PC-9 (cell line): ENCODE measurements around the gene MFRP. TPM values are rescaled to one million over a fixed set of nuclear protein-coding genes. Genes with fewer than 3 reads are reported as not detected.

Experiments
- BruUV-seq: library from RNA; stranded (reverse); fragments of 400-500 nt; replicated peaks from 2 replicates; lab custom pipeline; 2021; lab: Mats Ljungman, UMichigan
- CTCF ChIA-PET: fragments of 300-600 bp; sonication (Branson Sonifier 250); formaldehyde crosslinking; loops from one replicate; lab custom pipeline; 2022; ENCODE audit warnings: antibody characterized with exemption; lab: Charles Lee
- POLR2A ChIA-PET: fragments of 300-600 bp; sonication (Branson Sonifier 250); formaldehyde crosslinking; loops from one replicate; lab custom pipeline; 2022; ENCODE audit warnings: antibody characterized with exemption; ENCODE audit not compliant: unreplicated experiment; lab: Charles Lee
- DNase-seq, 2 experiments: peaks; one replicate each; pipeline versions ENCODE4 v3.0.0 to v3.0.0-alpha.2; 2015 to 2022; ENCODE audit warnings: mixed read lengths in 1 of 2
- H2AFZ ChIP-seq: fragments of 200-600 bp; sonication (generic); 2 replicates; pipeline ENCODE4 v1.8.1; 2017; ENCODE audit warnings: antibody characterized with exemption
- H3F3A ChIP-seq: fragments of 200-600 bp; sonication (generic); 2 replicates; pipeline ENCODE4 v1.8.1; 2017; ENCODE audit warnings: antibody characterized with exemption, mild to moderate bottlenecking, low read depth; ENCODE audit not compliant: insufficient read depth
- H3K27ac ChIP-seq: fragments of 200-600 bp; sonication (generic); 2 replicates; pipeline ENCODE4 v1.6.1; 2016; ENCODE audit warnings: mixed run types
- H3K27me3 ChIP-seq: fragments of 200-600 bp; sonication (generic); 2 replicates; pipeline ENCODE4 v1.6.1; 2016; ENCODE audit warnings: low read depth, mixed run types; ENCODE audit not compliant: insufficient read depth
- H3K36me3 ChIP-seq: fragments of 200-600 bp; sonication (generic); 2 replicates; pipeline ENCODE4 v1.6.1; 2016; ENCODE audit warnings: low read depth, mixed run types
- H3K4me1 ChIP-seq: fragments of 200-600 bp; sonication (generic); replicated peaks from 2 replicates; pipeline ENCODE4 v1.6.1; 2016; ENCODE audit warnings: mixed run types; ENCODE audit not compliant: insufficient read depth
- H3K4me2 ChIP-seq: fragments of 200-600 bp; sonication (generic); 2 replicates; pipeline ENCODE4 v1.6.1; 2017; ENCODE audit warnings: mixed run types
- H3K4me3 ChIP-seq: fragments of 200-600 bp; sonication (generic); 2 replicates; pipeline ENCODE4 v1.6.1; 2016; ENCODE audit warnings: mixed run types
- H3K79me2 ChIP-seq: fragments of 200-600 bp; sonication (generic); 2 replicates; pipeline ENCODE4 v1.6.1; 2017; ENCODE audit warnings: low read depth, mixed run types
- H3K9me2 ChIP-seq: fragments of 200-600 bp; sonication (generic); 2 replicates; pipeline ENCODE4 v1.8.1; 2017; ENCODE audit warnings: mild to moderate bottlenecking; ENCODE audit not compliant: insufficient read depth
- H3K9me3 ChIP-seq: fragments of 200-600 bp; sonication (generic); 2 replicates; pipeline ENCODE4 v1.8.1; 2016; ENCODE audit warnings: low read depth; ENCODE audit not compliant: insufficient read depth
- H4K20me1 ChIP-seq: fragments of 200-600 bp; sonication (generic); 2 replicates; pipeline ENCODE4 v1.8.1; 2017; ENCODE audit not compliant: insufficient read depth
- EZH2 ChIP-seq: fragments of 200-600 bp; sonication (generic); IDR thresholded peaks from 2 replicates; pipeline ENCODE4 v1.8.0; 2017; ENCODE audit warnings: antibody characterized with exemption, low read depth
- intact Hi-C: fragments of 100-400 bp; cut with micrococcal nuclease; formaldehyde crosslinking; loops from one replicate; pipeline ENCODE4 v1.10.0; 2022; ENCODE audit not compliant: unreplicated experiment
- total RNA-seq: library from RNA; stranded (reverse); gene quantifications from 2 replicates; pipeline ENCODE4 v1.2.3, GENCODE V29; 2021
- TF ChIP-seq, protein P1 (sequence below): fragments of 200-600 bp; sonication (generic); conservative IDR thresholded peaks from 2 replicates; pipeline ENCODE4 v1.6.1; 2017; ENCODE audit warnings: mixed run types, antibody characterized with exemption, mild to moderate bottlenecking, moderate library complexity

The MFRP gene
- total RNA-seq, 1 experiment from 2014 or later: not detected

- CTCF ChIA-PET: no interaction called here
- intact Hi-C loops: no loop called here
- Histone ChIP-seq H3K9me2 (no peaks in the 10 kb centered on the region), H3K79me2 (no peaks in the 10 kb centered on the region), H4K20me1 (no peaks in the 10 kb centered on the region), H2AFZ (no peak overlapping the region), H3K9me3 (no peaks in the 10 kb centered on the region), H3K4me1 (no peaks in the 10 kb centered on the region), H3F3A (peaks cover 11% of the 10 kb centered on the region; the same call in 1 of the 2 replicates), H3K4me3 (no peak overlapping the region), H3K27ac (no peak overlapping the region), H3K36me3 (no peaks in the 10 kb centered on the region), H3K4me2 (no peak overlapping the region), H3K27me3 (peaks cover 26% of the 10 kb centered on the region)
- TF ChIP-seq, protein P1, sequence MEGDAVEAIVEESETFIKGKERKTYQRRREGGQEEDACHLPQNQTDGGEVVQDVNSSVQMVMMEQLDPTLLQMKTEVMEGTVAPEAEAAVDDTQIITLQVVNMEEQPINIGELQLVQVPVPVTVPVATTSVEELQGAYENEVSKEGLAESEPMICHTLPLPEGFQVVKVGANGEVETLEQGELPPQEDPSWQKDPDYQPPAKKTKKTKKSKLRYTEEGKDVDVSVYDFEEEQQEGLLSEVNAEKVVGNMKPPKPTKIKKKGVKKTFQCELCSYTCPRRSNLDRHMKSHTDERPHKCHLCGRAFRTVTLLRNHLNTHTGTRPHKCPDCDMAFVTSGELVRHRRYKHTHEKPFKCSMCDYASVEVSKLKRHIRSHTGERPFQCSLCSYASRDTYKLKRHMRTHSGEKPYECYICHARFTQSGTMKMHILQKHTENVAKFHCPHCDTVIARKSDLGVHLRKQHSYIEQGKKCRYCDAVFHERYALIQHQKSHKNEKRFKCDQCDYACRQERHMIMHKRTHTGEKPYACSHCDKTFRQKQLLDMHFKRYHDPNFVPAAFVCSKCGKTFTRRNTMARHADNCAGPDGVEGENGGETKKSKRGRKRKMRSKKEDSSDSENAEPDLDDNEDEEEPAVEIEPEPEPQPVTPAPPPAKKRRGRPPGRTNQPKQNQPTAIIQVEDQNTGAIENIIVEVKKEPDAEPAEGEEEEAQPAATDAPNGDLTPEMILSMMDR: no peak
- no peak for TF ChIP-seq EZH2
- no TSS peak for BruUV-seq
- POLR2A ChIA-PET: no interaction called here
- DNase-seq: no peak
These were observed 4.7 kb upstream of the MFRP start for GRCh38 chr11:119351232-119351631.

- H3K79me2 ChIP-seq: no peaks in the 10 kb centered on the region
- ChIA-PET POLR2A (interaction anchor here (0.6 kb wide), 1 partner anchor 161 kb away, joined by 5 read pairs; no protein-coding TSS in a partner anchor), CTCF (interaction anchor here (0.6 kb wide), 1 partner anchor 472 kb away, joined by 9 read pairs; no protein-coding TSS in a partner anchor)
- no peaks in the 10 kb centered on the region for H3K36me3 ChIP-seq
- no TSS peak for BruUV-seq
- H3K4me1 ChIP-seq: no peaks in the 10 kb centered on the region
- H3K4me3 ChIP-seq: no peak overlapping the region
- H3F3A ChIP-seq: peaks cover 11% of the 10 kb centered on the region; the same call in 1 of the 2 replicates
- TF ChIP-seq, protein P1: no peak
- peaks cover 33% of the 10 kb centered on the region for H3K27me3 ChIP-seq
- H3K9me3 ChIP-seq: no peaks in the 10 kb centered on the region
- no peaks in the 10 kb centered on the region for H4K20me1 ChIP-seq
- intact Hi-C loops: no loop called here
- H3K9me2 ChIP-seq: no peaks in the 10 kb centered on the region
- no peak for DNase-seq
- H2AFZ ChIP-seq: no peak overlapping the region
- no peak overlapping the region for H3K4me2 ChIP-seq
- H3K27ac ChIP-seq: no peak overlapping the region
These were observed 3.8 kb upstream of the MFRP start for GRCh38 chr11:119350302-119350701.

DNA sequence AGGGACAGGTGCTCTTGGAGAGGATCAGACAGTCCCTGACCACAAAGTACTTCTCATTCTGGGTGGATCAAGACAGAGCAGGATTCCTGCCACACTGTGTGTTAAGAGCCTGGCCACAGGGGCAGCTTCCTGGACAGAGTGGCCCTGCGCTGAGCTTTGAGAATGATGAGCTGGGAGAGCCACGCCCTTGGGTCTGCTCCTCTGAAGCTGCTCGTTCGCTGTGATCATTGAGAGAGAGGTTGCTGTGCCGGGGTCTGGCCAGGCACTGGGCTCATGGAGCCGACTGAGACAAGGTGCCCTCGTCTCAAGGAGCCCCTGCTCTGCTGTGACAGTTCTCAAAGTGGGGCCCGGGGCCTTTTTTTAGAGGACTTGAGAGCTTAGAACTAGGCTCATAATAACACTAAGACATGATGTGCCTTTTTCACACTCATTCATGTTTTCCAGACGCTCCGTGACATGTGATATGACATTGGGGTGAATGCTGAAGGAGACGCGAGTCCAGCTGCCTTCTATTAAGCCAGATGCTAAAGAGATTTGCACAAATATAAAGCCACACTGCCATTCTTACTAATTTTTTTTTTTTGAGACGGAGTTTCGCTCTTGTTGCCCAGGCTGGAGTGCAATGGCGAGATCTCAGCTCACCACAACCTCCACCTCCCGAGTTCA, 1.6 kb upstream of the MFRP start:
- no peak overlapping the region for H2AFZ ChIP-seq
- no peak overlapping the region for H3K4me3 ChIP-seq
- no peaks in the 10 kb centered on the region for H3K79me2 ChIP-seq
- POLR2A ChIA-PET: no interaction called here
- no peaks in the 10 kb centered on the region for H4K20me1 ChIP-seq
- H3K27me3 ChIP-seq: peaks cover 44% of the 10 kb centered on the region
- no peaks in the 10 kb centered on the region for H3K9me3 ChIP-seq
- no peak for TF ChIP-seq EZH2
- TF ChIP-seq, protein P1: no peak
- H3K36me3 ChIP-seq: no peaks in the 10 kb centered on the region
- intact Hi-C loops: no loop called here
- no peak overlapping the region for H3K4me2 ChIP-seq
- CTCF ChIA-PET: interaction anchor here (0.6 to 0.7 kb wide), 2 partner anchors 10 to 91 kb away, joined by 3 to 5 read pairs; no protein-coding TSS in a partner anchor
- peaks cover 11% of the 10 kb centered on the region; the same call in 1 of the 2 replicates for H3F3A ChIP-seq
- no peak overlapping the region for H3K27ac ChIP-seq
- no peaks in the 10 kb centered on the region for H3K9me2 ChIP-seq
- H3K4me1 ChIP-seq: no peaks in the 10 kb centered on the region
- no peak for DNase-seq
- no TSS peak for BruUV-seq
